ES-I3 (cell line): ENCODE results near the gene TMCC1.
"Not testable (repeated sequence)": the region's sequence is repeated elsewhere in the genome, so short reads cannot be mapped to it uniquely, and the experiment has no call there.

ENCODE experiments used
- H3K36me3 ChIP-seq: 2 replicates; pipeline ENCODE4 v1.6.1; 2013; ENCODE audit warnings: mild to moderate bottlenecking, low read length, control low read depth, moderate library complexity; ENCODE audit not compliant: insufficient read depth
- H3K4me1 ChIP-seq: 2 replicates; pipeline ENCODE4 v1.6.1; 2013; ENCODE audit warnings: mild to moderate bottlenecking, control low read depth, low read length; ENCODE audit not compliant: insufficient read depth
- H3K9ac ChIP-seq: 2 replicates; pipeline ENCODE4 v1.6.1; 2013; ENCODE audit warnings: low read depth, mild to moderate bottlenecking, low read length, moderate library complexity
- H3K9me3 ChIP-seq: 2 replicates; pipeline ENCODE4 v1.6.1; 2013; ENCODE audit warnings: mild to moderate bottlenecking, low read length, moderate library complexity; ENCODE audit not compliant: control insufficient read depth, insufficient read depth

TMCC1 gene

GRCh38 chr3:129653019-129653418 lies 240.5 kb downstream of the TMCC1 start:
- H3K36me3 ChIP-seq = peaks cover 4% of the 10 kb centered on the region
- H3K9ac ChIP-seq = no peak overlapping the region
- no peaks in the 10 kb centered on the region for H3K9me3 ChIP-seq
- H3K4me1 ChIP-seq = peaks cover 45% of the 10 kb centered on the region

- Histone ChIP-seq H3K9me3 (no peaks in the 10 kb centered on the region), H3K4me1 (peaks cover 31% of the 10 kb centered on the region), H3K36me3 (peaks cover 4% of the 10 kb centered on the region), H3K9ac (no peak overlapping the region)
Measured at GRCh38 chr3:129651435-129652202, 241.9 kb downstream of the TMCC1 start.

- Histone ChIP-seq H3K9ac (no peak overlapping the region), H3K9me3 (no peaks in the 10 kb centered on the region), H3K36me3 (peaks cover 4% of the 10 kb centered on the region), H3K4me1 (peaks cover 31% of the 10 kb centered on the region)
Measured at GRCh38 chr3:129650256-129650872, 243.1 kb downstream of the TMCC1 start.

GRCh38 chr3:129648391-129648790 lies 245.1 kb downstream of the TMCC1 start:
- peaks cover 31% of the 10 kb centered on the region for H3K4me1 ChIP-seq
- no peaks in the 10 kb centered on the region for H3K9me3 ChIP-seq
- no peak overlapping the region for H3K9ac ChIP-seq
- peaks cover 4% of the 10 kb centered on the region; the same call in 1 of the 2 replicates for H3K36me3 ChIP-seq

- Histone ChIP-seq H3K9ac (no peak overlapping the region), H3K9me3 (no peaks in the 10 kb centered on the region), H3K36me3 (no peaks in the 10 kb centered on the region), H3K4me1 (peaks cover 19% of the 10 kb centered on the region)
Measured at GRCh38 chr3:129645286-129645685, 248.2 kb downstream of the TMCC1 start.

GRCh38 chr3:129644836-129645235 lies 248.7 kb downstream of the TMCC1 start:
- H3K4me1 ChIP-seq = peaks cover 16% of the 10 kb centered on the region
- H3K9ac ChIP-seq = no peak overlapping the region
- no peaks in the 10 kb centered on the region for H3K36me3 ChIP-seq
- no peaks in the 10 kb centered on the region for H3K9me3 ChIP-seq

- H3K4me1 ChIP-seq, H3K9me3 ChIP-seq, H3K9ac ChIP-seq, H3K36me3 ChIP-seq: not testable (repeated sequence)
Measured at GRCh38 chr3:129641567-129642260, 251.8 kb downstream of the TMCC1 start.

GRCh38 chr3:129640985-129641384 lies 252.5 kb downstream of the TMCC1 start:
- H3K4me1 ChIP-seq, H3K9me3 ChIP-seq, H3K9ac ChIP-seq, H3K36me3 ChIP-seq: not testable (repeated sequence)

GRCh38 chr3:129638481-129638880 lies 255.0 kb downstream of the TMCC1 start:
- H3K9me3 ChIP-seq = peaks cover 12% of the 10 kb centered on the region; the same call in 1 of the 2 replicates
- H3K4me1 ChIP-seq = peaks cover 6% of the 10 kb centered on the region; the same call in 1 of the 2 replicates
- no peak overlapping the region for H3K9ac ChIP-seq
- H3K36me3 ChIP-seq = no peaks in the 10 kb centered on the region

- Histone ChIP-seq H3K4me1 (no peaks in the 10 kb centered on the region), H3K9me3 (peaks cover 12% of the 10 kb centered on the region; the same call in 1 of the 2 replicates), H3K36me3 (no peaks in the 10 kb centered on the region), H3K9ac (no peak overlapping the region)
Measured at GRCh38 chr3:129636082-129636481, 257.4 kb downstream of the TMCC1 start.

GRCh38 chr3:129635656-129636055 lies 257.9 kb downstream of the TMCC1 start:
- Histone ChIP-seq H3K9me3 (peaks cover 12% of the 10 kb centered on the region; the same call in 1 of the 2 replicates), H3K4me1 (no peaks in the 10 kb centered on the region), H3K36me3 (no peaks in the 10 kb centered on the region), H3K9ac (no peak overlapping the region)

- Histone ChIP-seq H3K4me1 (no peaks in the 10 kb centered on the region; the same call in 1 of the 2 replicates), H3K9ac (no peak overlapping the region), H3K9me3 (peaks cover 12% of the 10 kb centered on the region; the same call in 1 of the 2 replicates), H3K36me3 (no peaks in the 10 kb centered on the region)
Measured at GRCh38 chr3:129633751-129634481, 259.6 kb downstream of the TMCC1 start.

- H3K4me1 ChIP-seq = no peaks in the 10 kb centered on the region; the same call in 1 of the 2 replicates
- H3K9ac ChIP-seq = no peak overlapping the region
- no peaks in the 10 kb centered on the region for H3K36me3 ChIP-seq
- peaks cover 12% of the 10 kb centered on the region; the same call in 1 of the 2 replicates for H3K9me3 ChIP-seq
Measured at GRCh38 chr3:129632977-129633376, 260.5 kb downstream of the TMCC1 start.

- Histone ChIP-seq H3K36me3 (no peaks in the 10 kb centered on the region), H3K9ac (no peak overlapping the region), H3K4me1 (no peaks in the 10 kb centered on the region; the same call in 1 of the 2 replicates), H3K9me3 (peaks cover 12% of the 10 kb centered on the region; the same call in 1 of the 2 replicates)
Measured at GRCh38 chr3:129632556-129632955, 261.0 kb downstream of the TMCC1 start.
